Measurements from ENCODE around the gene CDHR1. TPM values are rescaled to one million over a fixed set of nuclear protein-coding genes. Genes with fewer than 3 reads are reported as not detected.

Gene CDHR1
- total RNA-seq, 1 experiment from 2014 or later = 5.0 TPM

- no peaks in the 10 kb centered on the region for H3K9me3 Mint-ChIP-seq
- H3K27me3 Mint-ChIP-seq (ENCODE audit: low read depth) = peaks cover 4% of the 10 kb centered on the region
- H3K36me3 Mint-ChIP-seq = no peaks in the 10 kb centered on the region
- H3K27ac Mint-ChIP-seq = no peak overlapping the region
- TF ChIP-seq SOX15 (CRISPR knock-in tag; IDR thresholded peaks at IDR 0.05) (no peak), MXD4 (CRISPR knock-in tag; IDR thresholded peaks at IDR 0.05; ENCODE audit: borderline replicate concordance) (no peak)
- ChIA-PET CTCF (interaction anchor here (1.3 to 5.9 kb wide), 2 partner anchors 10 to 12 kb away, joined by 4 to 36 read pairs; no protein-coding TSS in a partner anchor), POLR2A (no interaction called here)
- H3K4me3 Mint-ChIP-seq = no peak overlapping the region
- no peak for DNase-seq (ENCODE audit: low spot score)
- ATAC-seq = no peak
- H3K4me1 Mint-ChIP-seq = no peaks in the 10 kb centered on the region
Observed at GRCh38 chr10:84226616-84227015, 32.3 kb downstream of the CDHR1 start.

DNA sequence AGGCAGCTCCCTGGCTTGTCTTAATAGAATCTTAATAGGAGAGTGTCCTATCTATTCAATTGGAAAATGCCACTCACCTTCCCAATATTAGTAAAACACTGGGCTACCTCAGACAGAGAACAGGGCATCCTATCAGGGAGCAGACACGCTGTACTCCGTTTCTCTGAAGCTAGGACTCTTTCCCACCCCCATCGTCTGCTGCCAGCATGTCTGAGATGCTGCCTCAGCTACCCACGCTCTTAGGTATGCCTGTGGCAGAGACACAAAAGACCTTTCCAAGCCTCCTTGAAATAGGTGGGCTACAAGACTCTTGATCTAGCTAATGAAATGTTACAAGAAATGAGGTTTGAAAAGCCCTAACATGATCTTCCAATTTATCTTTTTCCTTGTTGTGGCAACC, 33.5 kb downstream of the CDHR1 start:
- DNase-seq (ENCODE audit: low spot score) (no peak), ATAC-seq (no peak)
- H3K27me3 Mint-ChIP-seq (ENCODE audit: low read depth) = peaks cover 4% of the 10 kb centered on the region
- ChIA-PET CTCF (interaction anchor here (0.7 to 5.9 kb wide), 3 partner anchors 9 to 29 kb away, joined by 3 to 36 read pairs (median 4); no protein-coding TSS in a partner anchor), POLR2A (no interaction called here)
- H3K4me3 Mint-ChIP-seq = no peak overlapping the region
- no peaks in the 10 kb centered on the region for H3K4me1 Mint-ChIP-seq
- H3K27ac Mint-ChIP-seq = no peak overlapping the region
- TF ChIP-seq, protein P1, sequence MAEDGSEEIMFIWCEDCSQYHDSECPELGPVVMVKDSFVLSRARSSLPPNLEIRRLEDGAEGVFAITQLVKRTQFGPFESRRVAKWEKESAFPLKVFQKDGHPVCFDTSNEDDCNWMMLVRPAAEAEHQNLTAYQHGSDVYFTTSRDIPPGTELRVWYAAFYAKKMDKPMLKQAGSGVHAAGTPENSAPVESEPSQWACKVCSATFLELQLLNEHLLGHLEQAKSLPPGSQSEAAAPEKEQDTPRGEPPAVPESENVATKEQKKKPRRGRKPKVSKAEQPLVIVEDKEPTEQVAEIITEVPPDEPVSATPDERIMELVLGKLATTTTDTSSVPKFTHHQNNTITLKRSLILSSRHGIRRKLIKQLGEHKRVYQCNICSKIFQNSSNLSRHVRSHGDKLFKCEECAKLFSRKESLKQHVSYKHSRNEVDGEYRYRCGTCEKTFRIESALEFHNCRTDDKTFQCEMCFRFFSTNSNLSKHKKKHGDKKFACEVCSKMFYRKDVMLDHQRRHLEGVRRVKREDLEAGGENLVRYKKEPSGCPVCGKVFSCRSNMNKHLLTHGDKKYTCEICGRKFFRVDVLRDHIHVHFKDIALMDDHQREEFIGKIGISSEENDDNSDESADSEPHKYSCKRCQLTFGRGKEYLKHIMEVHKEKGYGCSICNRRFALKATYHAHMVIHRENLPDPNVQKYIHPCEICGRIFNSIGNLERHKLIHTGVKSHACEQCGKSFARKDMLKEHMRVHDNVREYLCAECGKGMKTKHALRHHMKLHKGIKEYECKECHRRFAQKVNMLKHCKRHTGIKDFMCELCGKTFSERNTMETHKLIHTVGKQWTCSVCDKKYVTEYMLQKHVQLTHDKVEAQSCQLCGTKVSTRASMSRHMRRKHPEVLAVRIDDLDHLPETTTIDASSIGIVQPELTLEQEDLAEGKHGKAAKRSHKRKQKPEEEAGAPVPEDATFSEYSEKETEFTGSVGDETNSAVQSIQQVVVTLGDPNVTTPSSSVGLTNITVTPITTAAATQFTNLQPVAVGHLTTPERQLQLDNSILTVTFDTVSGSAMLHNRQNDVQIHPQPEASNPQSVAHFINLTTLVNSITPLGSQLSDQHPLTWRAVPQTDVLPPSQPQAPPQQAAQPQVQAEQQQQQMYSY (CRISPR knock-in tag; IDR thresholded peaks at IDR 0.05) = no peak
- TF ChIP-seq, protein P2, sequence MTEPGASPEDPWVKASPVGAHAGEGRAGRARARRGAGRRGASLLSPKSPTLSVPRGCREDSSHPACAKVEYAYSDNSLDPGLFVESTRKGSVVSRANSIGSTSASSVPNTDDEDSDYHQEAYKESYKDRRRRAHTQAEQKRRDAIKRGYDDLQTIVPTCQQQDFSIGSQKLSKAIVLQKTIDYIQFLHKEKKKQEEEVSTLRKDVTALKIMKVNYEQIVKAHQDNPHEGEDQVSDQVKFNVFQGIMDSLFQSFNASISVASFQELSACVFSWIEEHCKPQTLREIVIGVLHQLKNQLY (CRISPR knock-in tag; IDR thresholded peaks at IDR 0.05) = no peak
- TF ChIP-seq E2F5 (CRISPR knock-in tag; IDR thresholded peaks at IDR 0.05) (no peak), ZNF425 (CRISPR knock-in tag; conservative IDR thresholded peaks at IDR 0.05) (no peak), SMAD3 (CRISPR knock-in tag; IDR thresholded peaks at IDR 0.05; ENCODE audit: borderline replicate concordance) (no peak)
- TF ChIP-seq, protein P3, sequence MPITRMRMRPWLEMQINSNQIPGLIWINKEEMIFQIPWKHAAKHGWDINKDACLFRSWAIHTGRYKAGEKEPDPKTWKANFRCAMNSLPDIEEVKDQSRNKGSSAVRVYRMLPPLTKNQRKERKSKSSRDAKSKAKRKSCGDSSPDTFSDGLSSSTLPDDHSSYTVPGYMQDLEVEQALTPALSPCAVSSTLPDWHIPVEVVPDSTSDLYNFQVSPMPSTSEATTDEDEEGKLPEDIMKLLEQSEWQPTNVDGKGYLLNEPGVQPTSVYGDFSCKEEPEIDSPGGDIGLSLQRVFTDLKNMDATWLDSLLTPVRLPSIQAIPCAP (CRISPR knock-in tag; IDR thresholded peaks at IDR 0.05) = no peak
- no peaks in the 10 kb centered on the region for H3K9me3 Mint-ChIP-seq
- no peaks in the 10 kb centered on the region for H3K36me3 Mint-ChIP-seq

DNA sequence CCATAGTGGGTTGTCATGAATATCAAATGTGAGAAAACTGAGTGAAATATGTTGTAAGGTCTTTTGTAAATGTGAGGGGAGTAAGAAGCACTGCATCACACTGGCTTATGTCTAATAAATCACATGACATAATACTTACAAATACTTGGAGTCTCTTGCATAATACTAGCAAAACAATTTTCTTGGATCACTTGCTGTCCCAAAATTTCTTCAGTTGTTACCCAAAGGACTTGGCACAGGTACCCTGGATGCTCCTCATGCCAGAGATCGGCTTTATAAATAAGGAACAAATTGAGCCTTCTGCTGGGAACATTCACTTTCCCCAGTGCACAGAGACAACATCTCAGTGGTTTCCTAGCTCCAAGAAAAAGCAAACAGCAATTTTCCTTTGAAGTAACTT, 36.0 kb downstream of the CDHR1 start:
- Mint-ChIP-seq H3K36me3 (no peaks in the 10 kb centered on the region), H3K4me3 (no peak overlapping the region), H3K4me1 (no peaks in the 10 kb centered on the region), H3K9me3 (no peaks in the 10 kb centered on the region), H3K27me3 (ENCODE audit: low read depth) (peaks cover 4% of the 10 kb centered on the region), H3K27ac (no peak overlapping the region)
- no peak for TF ChIP-seq SOX15 (CRISPR knock-in tag; IDR thresholded peaks at IDR 0.05)
- no peak for TF ChIP-seq CBFB (CRISPR knock-in tag; IDR thresholded peaks at IDR 0.05; ENCODE audit: low read depth)
- CTCF ChIA-PET = no interaction called here
- ATAC-seq (no peak), DNase-seq (ENCODE audit: low spot score) (no peak)
- POLR2A ChIA-PET = no interaction called here

DNA sequence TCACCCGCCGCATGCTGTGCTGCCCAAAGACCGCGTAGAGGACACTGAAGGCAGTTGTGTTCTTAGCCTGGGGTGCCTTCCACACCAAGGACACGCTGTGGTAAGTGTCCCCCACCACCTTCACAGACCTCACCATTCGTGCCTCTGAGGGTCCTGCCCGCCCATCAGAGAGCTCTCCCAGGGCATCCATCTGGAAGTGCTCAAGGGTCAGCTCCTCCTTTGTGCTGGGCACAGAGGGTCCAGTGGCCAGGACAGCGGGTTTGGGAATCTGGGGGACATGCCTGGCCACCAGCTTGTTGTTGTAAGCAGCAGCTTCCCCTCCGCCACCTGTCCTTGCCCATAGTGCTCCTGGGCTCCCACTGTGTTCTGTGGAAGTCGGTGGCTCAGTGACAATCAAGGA, 38.0 kb downstream of the CDHR1 start:
- POLR2A ChIA-PET = no interaction called here
- Mint-ChIP-seq H3K27ac (no peak overlapping the region), H3K36me3 (no peaks in the 10 kb centered on the region), H3K4me3 (no peak overlapping the region), H3K9me3 (no peaks in the 10 kb centered on the region), H3K4me1 (0 out of 2 replicates have a peak, but pooled peaks cover 4% of the 10 kb centered on the region), H3K27me3 (ENCODE audit: low read depth) (peaks cover 13% of the 10 kb centered on the region)
- CTCF ChIA-PET = interaction anchor here (1.3 kb wide), 1 partner anchor 308 kb away, joined by 3 read pairs; no protein-coding TSS in a partner anchor
- ATAC-seq (no peak), DNase-seq (ENCODE audit: low spot score) (no peak)
- no peak for TF ChIP-seq ZNF671 (CRISPR knock-in tag; IDR thresholded peaks at IDR 0.05)
- no peak for TF ChIP-seq SP1 (CRISPR knock-in tag; conservative IDR thresholded peaks at IDR 0.05)
- no peak for TF ChIP-seq NR2C2 (CRISPR knock-in tag; IDR thresholded peaks at IDR 0.05)
- TF ChIP-seq ZNF532 (CRISPR knock-in tag; IDR thresholded peaks at IDR 0.05; ENCODE audit: borderline replicate concordance) = no peak
- TF ChIP-seq CREB1 (CRISPR knock-in tag; IDR thresholded peaks at IDR 0.05) = no peak
- no peak for TF ChIP-seq JAZF1 (CRISPR knock-in tag; IDR thresholded peaks at IDR 0.05)
- TF ChIP-seq TEAD1 (CRISPR knock-in tag; IDR thresholded peaks at IDR 0.05) = no peak
- no peak for TF ChIP-seq CBFB (CRISPR knock-in tag; IDR thresholded peaks at IDR 0.05; ENCODE audit: low read depth)
- no peak for TF ChIP-seq ZNF416 (CRISPR knock-in tag; IDR thresholded peaks at IDR 0.05)

Measured in WTC11 (cell line).